ENCODE measurements around the gene PRDX3.
"Not testable (repeated sequence)": the region's sequence is repeated elsewhere in the genome, so short reads cannot be mapped to it uniquely, and the experiment has no call there.

PRDX3 gene

GRCh38 chr10:119206603-119207365 is 28.2 kb upstream of the PRDX3 start:
- peak; percentile 51 for DNase-seq (ENCODE audit: low read depth)

GRCh38 chr10:119205894-119206602 is 27.4 kb upstream of the PRDX3 start:
- DNase-seq (ENCODE audit: low read depth): peak; percentile 11

GRCh38 chr10:119203006-119203405 is 24.4 kb upstream of the PRDX3 start:
- no peak for DNase-seq (ENCODE audit: low read depth)

- no peak for DNase-seq (ENCODE audit: low read depth)
Observed at GRCh38 chr10:119201233-119201632, 22.6 kb upstream of the PRDX3 start.

- no peak for DNase-seq (ENCODE audit: low read depth)
Observed at GRCh38 chr10:119199231-119199992, 20.8 kb upstream of the PRDX3 start.

- peak; percentile 17 for DNase-seq (ENCODE audit: low read depth)
Observed at GRCh38 chr10:119198438-119198837, 19.8 kb upstream of the PRDX3 start.

- DNase-seq (ENCODE audit: low read depth): no peak
Observed at GRCh38 chr10:119197921-119198320, 19.3 kb upstream of the PRDX3 start.

GRCh38 chr10:119191881-119192280 is 13.3 kb upstream of the PRDX3 start:
- DNase-seq (ENCODE audit: low read depth): no peak

- no peak for DNase-seq (ENCODE audit: low read depth)
Observed at GRCh38 chr10:119190954-119191785, 12.6 kb upstream of the PRDX3 start.

GRCh38 chr10:119190353-119190752 is 11.7 kb upstream of the PRDX3 start:
- DNase-seq (ENCODE audit: low read depth): no peak

GRCh38 chr10:119189811-119190282 is 11.2 kb upstream of the PRDX3 start:
- no peak for DNase-seq (ENCODE audit: low read depth)

GRCh38 chr10:119183664-119184412 is 5.2 kb upstream of the PRDX3 start:
- no peak for DNase-seq (ENCODE audit: low read depth)

GRCh38 chr10:119180850-119181400 is 2.3 kb upstream of the PRDX3 start:
- not testable (repeated sequence) for DNase-seq (ENCODE audit: low read depth)

GRCh38 chr10:119177708-119178371 is 772 bp downstream of the PRDX3 start:
- DNase-seq (ENCODE audit: low read depth): no peak

- DNase-seq (ENCODE audit: low read depth): no peak
Observed at GRCh38 chr10:119176166-119176565, 2.4 kb downstream of the PRDX3 start.

- DNase-seq (ENCODE audit: low read depth): no peak
Observed at GRCh38 chr10:119174109-119174508, 4.5 kb downstream of the PRDX3 start.

GRCh38 chr10:119167041-119167440 is 11.6 kb downstream of the PRDX3 start:
- no peak for DNase-seq (ENCODE audit: low read depth)

- DNase-seq (ENCODE audit: low read depth): no peak
Observed at GRCh38 chr10:119166564-119166963, 12.0 kb downstream of the PRDX3 start.

GRCh38 chr10:119166118-119166500 is 12.5 kb downstream of the PRDX3 start:
- no peak for DNase-seq (ENCODE audit: low read depth)
